OCI-LY1 (cell line): ENCODE results near the gene NCF1.
"Not testable (repeated sequence)": the region's sequence is repeated elsewhere in the genome, so short reads cannot be mapped to it uniquely, and the experiment has no call there.

Experiments used
- EZH2 ChIP-seq: fragments of 200-600 bp; sonication (generic), shearing (Covaris generic); IDR thresholded peaks from 2 replicates; pipeline ENCODE4 v1.8.0; 2017; ENCODE audit warnings: borderline replicate concordance, mixed run types, mild to moderate bottlenecking, antibody characterized with exemption, low read length, moderate library complexity, mixed read lengths
- TF ChIP-seq, protein P1 (sequence below): fragments of 200-600 bp; sonication (generic), shearing (Covaris generic); IDR thresholded peaks from 2 replicates; pipeline ENCODE4 v1.5.1; 2017; ENCODE audit warnings: mild to moderate bottlenecking, antibody characterized with exemption, low read length, moderate library complexity, mixed read lengths

DNA sequence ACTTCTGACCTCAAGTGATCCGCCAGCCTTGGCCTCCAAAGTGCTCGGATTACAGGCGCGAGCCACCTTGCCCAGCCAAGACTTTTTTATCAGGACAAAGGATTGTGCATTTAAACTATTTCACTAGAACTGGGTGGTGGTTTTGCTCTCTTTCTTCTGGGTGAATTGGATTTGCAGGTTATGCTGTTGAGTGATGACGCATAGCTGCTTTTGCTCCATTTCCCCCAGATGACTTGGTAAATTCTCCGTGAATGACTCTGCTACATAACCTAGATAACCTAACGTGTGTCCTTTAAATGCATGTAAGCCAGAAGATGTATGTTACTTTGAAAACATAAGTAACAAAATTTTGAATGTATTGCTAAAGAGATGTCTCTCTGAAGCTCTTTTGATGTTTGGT lies 15.5 kb upstream of the NCF1 start:
- not testable (repeated sequence) for TF ChIP-seq EZH2
- TF ChIP-seq, protein P1, sequence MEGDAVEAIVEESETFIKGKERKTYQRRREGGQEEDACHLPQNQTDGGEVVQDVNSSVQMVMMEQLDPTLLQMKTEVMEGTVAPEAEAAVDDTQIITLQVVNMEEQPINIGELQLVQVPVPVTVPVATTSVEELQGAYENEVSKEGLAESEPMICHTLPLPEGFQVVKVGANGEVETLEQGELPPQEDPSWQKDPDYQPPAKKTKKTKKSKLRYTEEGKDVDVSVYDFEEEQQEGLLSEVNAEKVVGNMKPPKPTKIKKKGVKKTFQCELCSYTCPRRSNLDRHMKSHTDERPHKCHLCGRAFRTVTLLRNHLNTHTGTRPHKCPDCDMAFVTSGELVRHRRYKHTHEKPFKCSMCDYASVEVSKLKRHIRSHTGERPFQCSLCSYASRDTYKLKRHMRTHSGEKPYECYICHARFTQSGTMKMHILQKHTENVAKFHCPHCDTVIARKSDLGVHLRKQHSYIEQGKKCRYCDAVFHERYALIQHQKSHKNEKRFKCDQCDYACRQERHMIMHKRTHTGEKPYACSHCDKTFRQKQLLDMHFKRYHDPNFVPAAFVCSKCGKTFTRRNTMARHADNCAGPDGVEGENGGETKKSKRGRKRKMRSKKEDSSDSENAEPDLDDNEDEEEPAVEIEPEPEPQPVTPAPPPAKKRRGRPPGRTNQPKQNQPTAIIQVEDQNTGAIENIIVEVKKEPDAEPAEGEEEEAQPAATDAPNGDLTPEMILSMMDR, result not testable (repeated sequence)
